Uterus (tissue), 4 donors: ENCODE results near the gene CNDP2. TPM values are rescaled to one million over a fixed set of nuclear protein-coding genes. Genes with fewer than 3 reads are reported as not detected.
"Not testable (repeated sequence)": the region's sequence is repeated elsewhere in the genome, so short reads cannot be mapped to it uniquely, and the experiment has no call there.

Experiments used
- DNase-seq, 2 donors: peaks; one replicate each; pipeline ENCODE4 v3.0.0-alpha.2; 2019 to 2020
- H3K27ac ChIP-seq, 2 donors: fragments of 200-600 bp; sonication (generic); 1 replicate in 1 of 2; 2 replicates in 1 of 2; pipeline ENCODE4 v1.5.1; 2016 to 2018
- H3K27me3 ChIP-seq, 2 donors: fragments of 200-600 bp; sonication (generic); one replicate each; pipeline ENCODE4 v1.5.1; 2018 to 2019; ENCODE audit warnings: control low read depth in 1 of 2
- H3K36me3 ChIP-seq, 2 donors: fragments of 200-600 bp; sonication (generic); one replicate each; pipeline ENCODE4 v1.5.1; 2019; ENCODE audit warnings: control low read depth in 1 of 2
- H3K4me1 ChIP-seq, 2 donors: fragments of 200-600 bp; sonication (generic); one replicate each; pipeline ENCODE4 v1.5.1; 2018 to 2019; ENCODE audit warnings: control low read depth in 1 of 2
- H3K4me3 ChIP-seq, 2 donors: fragments of 200-600 bp; sonication (generic); 1 replicate in 1 of 2; 2 replicates in 1 of 2; pipeline ENCODE4 v1.5.1; 2018 to 2019; ENCODE audit warnings: mild to moderate bottlenecking in 1 of 2
- H3K9me3 ChIP-seq, 2 donors: fragments of 200-600 bp; sonication (generic); one replicate each; pipeline ENCODE4 v1.5.1; 2019; ENCODE audit warnings: control low read depth in 1 of 2
- POLR2A ChIP-seq, 2 donors: fragments of 450-650 bp; IDR thresholded peaks; one replicate each; pipeline ENCODE4 v1.6.1; 2016; ENCODE audit warnings: antibody characterized with exemption in 2 of 2, mild to moderate bottlenecking in 1 of 2, moderate library complexity in 1 of 2
- intact Hi-C: fragments of 100-400 bp; cut with DNase I; formaldehyde crosslinking; loops from one replicate; pipeline ENCODE4 v1.15.1; 2023; ENCODE audit warnings: low total_unique reads
- total RNA-seq, 4 donors: library from RNA; depleted of rRNA in 3 of 4; stranded (reverse); fragments of >200 nt in 3 of 4; gene quantifications; one replicate each; pipeline versions ENCODE4 v1.1.0 to v1.2.4, GENCODE V29; 2014 to 2023
- TF ChIP-seq, protein P1 (sequence below), 4 experiments: fragments of 200-600 bp in 2 of 4; fragments of 450-650 bp in 2 of 4; sonication (generic) in 2 of 4; IDR thresholded peaks; one replicate each; pipeline ENCODE4 v1.5.1; 2016 to 2019; ENCODE audit warnings: antibody characterized with exemption in 4 of 4, mild to moderate bottlenecking in 2 of 4, moderate library complexity in 1 of 4
- donor health status: DM: yes; HTN: yes; CAD: no.

CNDP2 gene
- total RNA-seq, 4 donors from 2014 or later = 56.2 to 149 (median 110) TPM

- Histone ChIP-seq H3K9me3 (no peaks in the 10 kb centered on the region), H3K27me3 (no peaks in the 10 kb centered on the region), H3K27ac (no peak overlapping the region), H3K4me1 (no peaks in the 10 kb centered on the region), H3K4me3 (no peak overlapping the region), H3K36me3 (no peaks in the 10 kb centered on the region)
- TF ChIP-seq POLR2A (IDR thresholded peaks at IDR 0.05) = no peak
- TF ChIP-seq, protein P1, sequence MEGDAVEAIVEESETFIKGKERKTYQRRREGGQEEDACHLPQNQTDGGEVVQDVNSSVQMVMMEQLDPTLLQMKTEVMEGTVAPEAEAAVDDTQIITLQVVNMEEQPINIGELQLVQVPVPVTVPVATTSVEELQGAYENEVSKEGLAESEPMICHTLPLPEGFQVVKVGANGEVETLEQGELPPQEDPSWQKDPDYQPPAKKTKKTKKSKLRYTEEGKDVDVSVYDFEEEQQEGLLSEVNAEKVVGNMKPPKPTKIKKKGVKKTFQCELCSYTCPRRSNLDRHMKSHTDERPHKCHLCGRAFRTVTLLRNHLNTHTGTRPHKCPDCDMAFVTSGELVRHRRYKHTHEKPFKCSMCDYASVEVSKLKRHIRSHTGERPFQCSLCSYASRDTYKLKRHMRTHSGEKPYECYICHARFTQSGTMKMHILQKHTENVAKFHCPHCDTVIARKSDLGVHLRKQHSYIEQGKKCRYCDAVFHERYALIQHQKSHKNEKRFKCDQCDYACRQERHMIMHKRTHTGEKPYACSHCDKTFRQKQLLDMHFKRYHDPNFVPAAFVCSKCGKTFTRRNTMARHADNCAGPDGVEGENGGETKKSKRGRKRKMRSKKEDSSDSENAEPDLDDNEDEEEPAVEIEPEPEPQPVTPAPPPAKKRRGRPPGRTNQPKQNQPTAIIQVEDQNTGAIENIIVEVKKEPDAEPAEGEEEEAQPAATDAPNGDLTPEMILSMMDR (IDR thresholded peaks at IDR 0.05) = no peak
- intact Hi-C loops = no loop called here
- no peak for DNase-seq
Observed at GRCh38 chr18:74520096-74520833, 24.1 kb downstream of the CNDP2 start.

- Histone ChIP-seq H3K4me1 (no peaks in the 10 kb centered on the region), H3K27me3 (no peaks in the 10 kb centered on the region), H3K27ac (no peak overlapping the region), H3K36me3 (no peaks in the 10 kb centered on the region), H3K4me3 (no peak overlapping the region), H3K9me3 (no peaks in the 10 kb centered on the region)
- no peak for TF ChIP-seq POLR2A (IDR thresholded peaks at IDR 0.05)
- TF ChIP-seq, protein P1 (IDR thresholded peaks at IDR 0.05) = no peak
- no peak for DNase-seq
- intact Hi-C loops = no loop called here
Observed at GRCh38 chr18:74521068-74521725, 25.0 kb downstream of the CNDP2 start.

DNA sequence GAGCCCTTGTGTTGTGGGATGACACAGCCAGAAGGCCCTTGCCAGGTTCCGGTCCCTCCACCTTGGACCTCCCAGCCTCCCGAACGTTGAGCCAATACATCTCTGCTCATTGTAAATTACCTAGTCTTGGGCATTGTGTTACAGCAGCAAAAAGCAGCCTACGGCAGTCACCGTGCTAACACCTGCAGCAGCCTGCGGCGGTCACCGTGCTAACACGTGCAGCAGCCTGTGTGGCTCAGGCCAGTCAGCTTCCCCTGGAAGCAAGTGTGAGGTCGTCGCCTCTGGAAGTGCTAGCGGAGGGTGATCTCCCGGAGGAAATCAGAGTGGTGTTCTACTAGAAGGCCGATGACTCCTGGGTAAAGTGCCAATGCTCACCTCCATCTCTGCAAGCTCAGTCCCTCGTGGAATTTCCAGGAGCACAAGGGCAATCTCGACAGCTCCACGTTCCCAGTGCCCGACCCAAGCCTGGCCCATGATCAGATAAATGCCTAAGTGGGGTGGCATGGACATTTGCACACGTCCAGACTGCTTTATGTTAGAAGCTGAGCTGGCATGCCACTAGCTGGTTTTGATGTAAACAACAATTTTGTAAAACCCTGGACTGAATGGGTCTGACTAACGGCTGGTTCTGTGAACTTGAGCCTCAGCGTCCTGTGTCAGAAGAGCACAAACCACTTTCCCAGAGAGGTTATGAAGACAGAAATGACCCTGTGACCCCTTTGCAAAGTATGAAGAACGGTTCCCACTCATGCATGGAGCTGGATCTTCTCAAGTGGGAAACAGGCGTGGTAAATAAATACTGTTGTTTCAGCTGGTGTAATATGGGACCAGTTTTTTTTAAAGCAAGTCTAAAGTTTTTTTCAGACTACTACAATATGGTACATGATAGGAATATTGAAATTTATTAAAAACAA lies 26.7 kb downstream of the CNDP2 start:
- Histone ChIP-seq H3K4me3 (no peak overlapping the region), H3K27ac (no peak overlapping the region), H3K9me3 (no peaks in the 10 kb centered on the region), H3K4me1 (no peaks in the 10 kb centered on the region), H3K36me3 (no peaks in the 10 kb centered on the region), H3K27me3 (no peaks in the 10 kb centered on the region)
- DNase-seq = no peak
- no peak for TF ChIP-seq POLR2A (IDR thresholded peaks at IDR 0.05)
- TF ChIP-seq, protein P1 (IDR thresholded peaks at IDR 0.05) = no peak
- intact Hi-C loops = no loop called here

GRCh38 chr18:74524097-74524496 lies 27.9 kb downstream of the CNDP2 start:
- Histone ChIP-seq H3K4me1 (no peaks in the 10 kb centered on the region), H3K36me3 (no peaks in the 10 kb centered on the region), H3K9me3 (no peaks in the 10 kb centered on the region), H3K27ac (peak overlapping the region in 1 of 2 donors; percentile 36), H3K4me3 (no peak overlapping the region), H3K27me3 (no peaks in the 10 kb centered on the region)
- DNase-seq = no peak
- intact Hi-C loops = no loop called here
- TF ChIP-seq, protein P1 (IDR thresholded peaks at IDR 0.05) = no peak
- no peak for TF ChIP-seq POLR2A (IDR thresholded peaks at IDR 0.05)

DNA sequence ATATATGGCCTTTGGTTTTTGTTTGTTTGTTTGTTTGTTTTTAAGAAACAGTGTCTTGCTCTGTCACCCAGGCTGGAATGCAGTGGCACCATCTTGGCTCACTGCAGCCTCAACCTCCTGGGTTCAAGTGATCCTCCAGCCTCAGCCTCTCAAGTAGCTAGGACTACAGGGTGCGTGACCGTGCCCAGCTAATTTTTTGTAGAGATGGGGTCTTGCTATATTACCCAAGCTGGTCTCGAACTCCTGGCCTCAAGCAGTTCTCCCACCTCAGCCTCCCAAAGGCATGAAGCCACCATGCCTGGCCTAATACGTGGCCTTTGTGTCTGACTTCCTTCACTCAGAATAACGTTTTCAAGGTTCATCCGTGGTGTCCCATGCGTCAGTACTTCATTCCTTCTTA lies 28.8 kb downstream of the CNDP2 start:
- DNase-seq, H3K27ac ChIP-seq, H3K27me3 ChIP-seq, H3K36me3 ChIP-seq, intact Hi-C loops, H3K9me3 ChIP-seq, H3K4me3 ChIP-seq, H3K4me1 ChIP-seq: not testable (repeated sequence)
